ENCODE data around the gene LDB2.

The LDB2 gene

GRCh38 chr4:16659694-16660093 is 238.8 kb downstream of the LDB2 start:
- TF ChIP-seq RAD21 (IDR thresholded peaks at IDR 0.05; ENCODE audit: low read depth) (no peak), REST (IDR thresholded peaks at IDR 0.05; ENCODE audit: low read depth) (no peak), MAX (IDR thresholded peaks at IDR 0.05) (no peak), YY1 (IDR thresholded peaks at IDR 0.05; ENCODE audit: low read depth) (no peak), NFIC (IDR thresholded peaks at IDR 0.05) (no peak), TAF1 (IDR thresholded peaks at IDR 0.05; ENCODE audit: low read depth) (no peak), CEBPB (IDR thresholded peaks at IDR 0.05) (no peak), TEAD4 (IDR thresholded peaks at IDR 0.05) (no peak), EGR1 (IDR thresholded peaks at IDR 0.05) (no peak), TCF12 (IDR thresholded peaks at IDR 0.05; ENCODE audit: low read depth) (no peak), CREB1 (IDR thresholded peaks at IDR 0.05; ENCODE audit: low read depth) (no peak), EP300 (IDR thresholded peaks at IDR 0.05; ENCODE audit: borderline replicate concordance) (no peak), USF1 (IDR thresholded peaks at IDR 0.05) (no peak), FOXM1 (IDR thresholded peaks at IDR 0.05; ENCODE audit: borderline replicate concordance, low read depth) (no peak), ZBTB7A (IDR thresholded peaks at IDR 0.05; ENCODE audit: low read depth) (no peak)

GRCh38 chr4:16659079-16659478 is 239.4 kb downstream of the LDB2 start:
- no peak for TF ChIP-seq EGR1 (IDR thresholded peaks at IDR 0.05)
- no peak for TF ChIP-seq CREB1 (IDR thresholded peaks at IDR 0.05; ENCODE audit: low read depth)

GRCh38 chr4:16658183-16658582 is 240.3 kb downstream of the LDB2 start:
- TF ChIP-seq USF1 (IDR thresholded peaks at IDR 0.05) = no peak

- TF ChIP-seq TAF1 (IDR thresholded peaks at IDR 0.05; ENCODE audit: low read depth) (no peak), EGR1 (IDR thresholded peaks at IDR 0.05) (no peak), EP300 (IDR thresholded peaks at IDR 0.05; ENCODE audit: borderline replicate concordance) (no peak), MAX (IDR thresholded peaks at IDR 0.05) (no peak), YY1 (IDR thresholded peaks at IDR 0.05; ENCODE audit: low read depth) (no peak), TCF12 (IDR thresholded peaks at IDR 0.05; ENCODE audit: low read depth) (no peak), FOXM1 (IDR thresholded peaks at IDR 0.05; ENCODE audit: borderline replicate concordance, low read depth) (no peak), ZBTB7A (IDR thresholded peaks at IDR 0.05; ENCODE audit: low read depth) (no peak), TEAD4 (IDR thresholded peaks at IDR 0.05) (no peak), RAD21 (IDR thresholded peaks at IDR 0.05; ENCODE audit: low read depth) (no peak), REST (IDR thresholded peaks at IDR 0.05; ENCODE audit: low read depth) (no peak), USF1 (IDR thresholded peaks at IDR 0.05) (no peak), CREB1 (IDR thresholded peaks at IDR 0.05; ENCODE audit: low read depth) (no peak), NFIC (IDR thresholded peaks at IDR 0.05) (no peak)
Observed at GRCh38 chr4:16655111-16655510, 243.3 kb downstream of the LDB2 start.

- TF ChIP-seq FOXM1 (IDR thresholded peaks at IDR 0.05; ENCODE audit: borderline replicate concordance, low read depth) (no peak), TCF12 (IDR thresholded peaks at IDR 0.05; ENCODE audit: low read depth) (no peak), RAD21 (IDR thresholded peaks at IDR 0.05; ENCODE audit: low read depth) (no peak), TEAD4 (IDR thresholded peaks at IDR 0.05) (no peak), NFIC (IDR thresholded peaks at IDR 0.05) (no peak), CEBPB (IDR thresholded peaks at IDR 0.05) (no peak), REST (IDR thresholded peaks at IDR 0.05; ENCODE audit: low read depth) (no peak), ZBTB7A (IDR thresholded peaks at IDR 0.05; ENCODE audit: low read depth) (no peak)
Observed at GRCh38 chr4:16652732-16653305, 245.6 kb downstream of the LDB2 start.
